Suprapubic skin (tissue), 4 donors: ENCODE data around the gene TM9SF4.

ENCODE experiments used
- POLR2A ChIP-seq, 2 donors: fragments of 450-650 bp; IDR thresholded peaks; one replicate each; pipeline ENCODE4 v1.6.1; 2017; ENCODE audit warnings: antibody characterized with exemption in 2 of 2, mild to moderate bottlenecking in 2 of 2, moderate library complexity in 2 of 2
- POLR2AphosphoS5 ChIP-seq, 3 donors: sonication (generic); formaldehyde crosslinking; IDR thresholded peaks; one replicate each; pipeline ENCODE4 v1.6.1; 2017; ENCODE audit warnings: antibody characterized with exemption in 3 of 3
- TF ChIP-seq, protein P1 (sequence below), 2 donors: fragments of 200-600 bp in 1 of 2; fragments of 450-650 bp in 1 of 2; sonication (generic) in 1 of 2; IDR thresholded peaks; one replicate each; pipeline ENCODE4 v1.5.1; 2016 to 2019; ENCODE audit warnings: antibody characterized with exemption in 2 of 2, mild to moderate bottlenecking in 1 of 2, moderate library complexity in 1 of 2

DNA sequence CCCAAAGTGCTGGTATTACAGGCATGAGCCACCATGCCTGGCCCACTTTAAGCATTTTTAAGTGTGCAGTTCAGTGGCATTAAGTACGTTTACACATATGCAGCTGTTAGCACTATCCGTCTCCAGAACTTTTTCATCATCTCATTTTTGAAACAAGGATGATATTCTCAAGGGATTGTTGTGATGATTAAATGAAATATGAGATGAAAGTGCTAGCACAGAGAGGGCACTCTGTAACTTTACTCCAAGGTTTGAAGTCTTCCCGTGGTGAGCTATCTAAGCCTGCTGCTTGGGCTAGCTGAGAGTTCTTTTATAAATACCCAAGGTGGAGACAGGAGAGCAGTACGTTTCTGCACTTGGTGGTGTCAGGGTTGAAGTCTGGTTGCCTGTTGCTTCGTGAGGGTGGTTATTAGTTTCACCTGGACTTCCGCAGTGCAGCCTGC lies 6.6 kb downstream of the TM9SF4 start:
- TF ChIP-seq POLR2AphosphoS5 (IDR thresholded peaks at IDR 0.05), result no peak
- TF ChIP-seq, protein P1, sequence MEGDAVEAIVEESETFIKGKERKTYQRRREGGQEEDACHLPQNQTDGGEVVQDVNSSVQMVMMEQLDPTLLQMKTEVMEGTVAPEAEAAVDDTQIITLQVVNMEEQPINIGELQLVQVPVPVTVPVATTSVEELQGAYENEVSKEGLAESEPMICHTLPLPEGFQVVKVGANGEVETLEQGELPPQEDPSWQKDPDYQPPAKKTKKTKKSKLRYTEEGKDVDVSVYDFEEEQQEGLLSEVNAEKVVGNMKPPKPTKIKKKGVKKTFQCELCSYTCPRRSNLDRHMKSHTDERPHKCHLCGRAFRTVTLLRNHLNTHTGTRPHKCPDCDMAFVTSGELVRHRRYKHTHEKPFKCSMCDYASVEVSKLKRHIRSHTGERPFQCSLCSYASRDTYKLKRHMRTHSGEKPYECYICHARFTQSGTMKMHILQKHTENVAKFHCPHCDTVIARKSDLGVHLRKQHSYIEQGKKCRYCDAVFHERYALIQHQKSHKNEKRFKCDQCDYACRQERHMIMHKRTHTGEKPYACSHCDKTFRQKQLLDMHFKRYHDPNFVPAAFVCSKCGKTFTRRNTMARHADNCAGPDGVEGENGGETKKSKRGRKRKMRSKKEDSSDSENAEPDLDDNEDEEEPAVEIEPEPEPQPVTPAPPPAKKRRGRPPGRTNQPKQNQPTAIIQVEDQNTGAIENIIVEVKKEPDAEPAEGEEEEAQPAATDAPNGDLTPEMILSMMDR (IDR thresholded peaks at IDR 0.05), result no peak
- TF ChIP-seq POLR2A (IDR thresholded peaks at IDR 0.05), result no peak
